HUES64 (cell line): ENCODE measurements around the gene TP63.

Experiments
- H3K27ac ChIP-seq: 2 replicates; pipeline ENCODE4 v1.7.0; 2013; ENCODE audit warnings: low read depth, low read length, inconsistent platforms
- H3K27me3 ChIP-seq: 2 replicates; pipeline ENCODE4 v1.6.1; 2013; ENCODE audit warnings: mild to moderate bottlenecking, low read length; ENCODE audit not compliant: insufficient read depth
- H3K36me3 ChIP-seq: 2 replicates; pipeline ENCODE4 v1.6.1; 2013; ENCODE audit warnings: mild to moderate bottlenecking, low read length; ENCODE audit not compliant: insufficient read depth
- H3K4me1 ChIP-seq: 2 replicates; pipeline ENCODE4 v1.6.1; 2013; ENCODE audit warnings: mild to moderate bottlenecking, low read length, moderate library complexity; ENCODE audit not compliant: insufficient read depth
- H3K4me3 ChIP-seq: 2 replicates; pipeline ENCODE4 v1.5.1; 2013; ENCODE audit warnings: mild to moderate bottlenecking, low read length, moderate library complexity
- H3K9ac ChIP-seq: 2 replicates; pipeline ENCODE4 v1.6.1; 2013; ENCODE audit warnings: mild to moderate bottlenecking, low read depth, low read length
- H3K9me3 ChIP-seq: 2 replicates; pipeline ENCODE4 v1.6.1; 2013; ENCODE audit warnings: low read depth, low read length; ENCODE audit not compliant: insufficient read depth
- WGBS: fragments of 150-250, 120-280 bp; methylation state at CpG from one replicate; pipeline ENCODE4 v1.1.7; 2013; ENCODE audit warnings: missing lambda C conversion rate; 5-methylcytosine and 5-hydroxymethylcytosine counted together

Gene TP63

DNA sequence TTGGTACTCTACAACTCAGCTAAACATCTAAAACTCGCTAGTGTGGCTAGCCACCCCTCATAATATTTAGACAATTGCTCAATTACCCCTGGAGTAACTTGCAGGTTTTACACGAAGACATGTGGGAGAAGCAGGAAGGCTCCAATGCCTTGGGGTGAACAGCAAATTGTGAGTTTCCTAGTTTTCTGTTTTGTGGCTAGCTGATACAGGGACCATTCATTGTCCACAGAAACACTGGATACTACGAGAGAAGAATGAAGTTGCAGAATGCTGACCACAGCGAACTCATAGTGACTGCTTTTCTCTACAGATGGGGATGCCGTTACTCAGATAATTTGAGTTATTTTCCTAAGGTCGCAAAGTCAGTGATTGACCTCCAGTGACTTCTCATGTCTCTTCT, 276.6 kb downstream of the TP63 start:
- peaks cover 4% of the 10 kb centered on the region; the same call in 1 of the 2 replicates for H3K4me1 ChIP-seq
- WGBS = 87% methylated on average over 6 of the region's 6 CpGs
- no peak overlapping the region for H3K27ac ChIP-seq
- H3K9ac ChIP-seq = no peak overlapping the region
- no peak overlapping the region for H3K4me3 ChIP-seq
- H3K9me3 ChIP-seq = no peaks in the 10 kb centered on the region
- no peaks in the 10 kb centered on the region for H3K36me3 ChIP-seq
- H3K27me3 ChIP-seq = no peaks in the 10 kb centered on the region

DNA sequence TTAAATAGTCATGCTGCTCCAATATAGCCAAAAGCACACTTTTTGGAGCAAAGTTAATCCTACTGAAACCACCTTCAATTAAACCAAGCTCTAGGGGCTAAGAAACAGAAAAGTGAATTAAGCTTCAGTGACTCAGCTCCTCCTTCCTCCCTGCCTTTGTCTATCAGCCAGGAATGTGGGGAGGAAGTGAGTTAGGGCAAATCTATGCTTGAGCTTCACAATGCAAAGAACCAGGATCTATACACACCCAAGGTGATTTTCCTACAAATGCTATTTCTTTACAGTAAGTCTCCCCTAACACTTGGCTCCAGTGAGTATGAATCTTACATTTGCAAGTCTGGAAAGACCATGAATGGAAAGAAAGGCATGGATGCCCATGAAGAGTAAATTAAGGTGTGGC, 277.5 kb downstream of the TP63 start:
- no peak overlapping the region for H3K27ac ChIP-seq
- H3K27me3 ChIP-seq = no peaks in the 10 kb centered on the region
- H3K4me3 ChIP-seq = no peak overlapping the region
- no peaks in the 10 kb centered on the region for H3K36me3 ChIP-seq
- H3K9me3 ChIP-seq = no peaks in the 10 kb centered on the region
- no peaks in the 10 kb centered on the region for H3K4me1 ChIP-seq
- H3K9ac ChIP-seq = no peak overlapping the region

DNA sequence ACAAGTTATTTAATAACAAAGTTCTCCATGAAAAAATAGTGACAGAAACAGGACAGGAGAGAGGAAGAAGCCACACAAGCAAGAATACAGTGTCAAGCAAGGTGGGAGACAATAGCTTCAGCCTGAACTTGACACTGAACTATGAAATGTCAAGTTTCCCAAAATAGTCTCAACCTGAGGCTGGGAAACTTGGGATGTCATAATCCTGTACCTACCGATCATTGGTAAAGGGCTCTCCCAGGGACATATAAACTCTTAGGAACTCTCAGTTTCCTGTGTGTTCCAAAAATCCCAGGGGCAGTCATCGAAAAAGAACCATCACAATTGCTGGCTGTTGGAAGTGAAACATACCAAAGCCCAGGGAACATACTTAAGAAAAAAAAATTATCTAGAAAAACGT, 277.9 kb downstream of the TP63 start:
- WGBS = 92% methylated on average over 2 of the region's 3 CpGs

DNA sequence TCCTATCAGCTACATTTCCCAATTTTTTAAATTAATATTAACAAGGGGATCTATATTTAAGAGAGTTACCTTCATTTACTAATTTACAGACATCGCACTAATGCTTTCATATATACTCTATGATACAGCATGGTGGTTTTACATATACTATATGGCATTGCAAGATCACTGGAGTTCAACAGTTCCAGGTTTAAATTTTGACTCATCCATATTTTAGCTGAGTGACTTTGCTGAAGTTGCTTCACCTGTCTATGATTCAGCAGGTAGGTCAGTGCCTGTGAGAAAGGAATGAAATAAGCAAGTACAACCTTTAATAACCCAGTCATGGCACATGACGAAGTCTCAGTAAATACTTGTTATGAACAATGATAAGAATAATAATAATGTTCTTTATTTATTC, 278.4 kb downstream of the TP63 start:
- Histone ChIP-seq H3K27me3 (no peaks in the 10 kb centered on the region), H3K9me3 (no peaks in the 10 kb centered on the region), H3K4me1 (no peaks in the 10 kb centered on the region), H3K9ac (no peak overlapping the region), H3K36me3 (no peaks in the 10 kb centered on the region), H3K27ac (no peak overlapping the region), H3K4me3 (no peak overlapping the region)
- WGBS = no CpG with 5 or more reads among the region's 2 CpGs

More for the DNA sequence above, 277.9 kb downstream of the TP63 start:
- Histone ChIP-seq H3K4me3 (no peak overlapping the region), H3K4me1 (no peaks in the 10 kb centered on the region), H3K27me3 (no peaks in the 10 kb centered on the region), H3K36me3 (no peaks in the 10 kb centered on the region), H3K9me3 (no peaks in the 10 kb centered on the region), H3K9ac (no peak overlapping the region), H3K27ac (no peak overlapping the region)

- Histone ChIP-seq H3K4me3 (no peak overlapping the region), H3K27ac (no peak overlapping the region), H3K4me1 (peaks cover 5% of the 10 kb centered on the region; the same call in 1 of the 2 replicates), H3K36me3 (no peaks in the 10 kb centered on the region), H3K9ac (no peak overlapping the region), H3K9me3 (no peaks in the 10 kb centered on the region), H3K27me3 (no peaks in the 10 kb centered on the region)
- 73% methylated on average over 1 of the region's 1 CpG for WGBS
Measured at GRCh38 chr3:189911001-189911400, 279.8 kb downstream of the TP63 start.

DNA sequence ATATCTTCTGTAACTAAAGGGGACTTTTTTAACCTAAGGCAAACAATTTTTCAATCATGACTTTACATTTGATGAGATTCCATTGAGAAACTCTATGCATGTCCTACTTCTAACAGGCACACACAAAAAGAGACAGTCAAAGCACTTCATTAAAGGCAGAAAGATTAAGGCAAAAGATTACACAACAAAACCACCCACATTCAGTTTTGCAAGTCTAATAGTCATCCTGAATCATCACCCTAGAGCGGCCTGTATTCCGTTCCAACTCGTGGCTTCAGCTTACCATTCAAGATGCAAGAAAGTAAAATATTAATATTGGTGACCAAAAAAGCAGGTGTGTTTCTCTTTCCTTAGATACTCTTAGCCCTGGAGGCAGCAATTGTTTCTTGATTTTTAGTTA, 283.6 kb downstream of the TP63 start:
- WGBS = 83% methylated on average over 3 of the region's 3 CpGs
- Histone ChIP-seq H3K36me3 (no peaks in the 10 kb centered on the region), H3K4me1 (peaks cover 16% of the 10 kb centered on the region), H3K27me3 (no peaks in the 10 kb centered on the region), H3K9me3 (no peaks in the 10 kb centered on the region), H3K9ac (no peak overlapping the region), H3K4me3 (no peak overlapping the region), H3K27ac (no peak overlapping the region)

DNA sequence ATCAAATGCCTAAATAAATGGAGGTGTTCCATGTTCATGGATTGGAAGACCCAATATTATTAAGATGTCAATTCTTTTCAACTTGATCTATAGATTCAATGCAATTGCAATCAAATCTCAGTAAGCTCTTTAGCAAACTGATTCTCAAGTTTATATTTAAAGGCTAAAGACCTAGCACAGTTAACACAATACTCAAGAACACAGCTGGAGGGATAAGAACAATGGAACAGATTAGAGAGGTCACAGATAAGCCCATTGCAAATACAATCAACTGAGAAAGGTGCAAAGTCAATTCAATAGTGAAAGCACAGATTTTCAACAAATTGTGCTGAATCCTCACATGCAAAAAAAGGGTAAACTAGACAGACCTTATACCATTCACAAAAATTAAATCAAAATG, 290.6 kb downstream of the TP63 start:
- peaks cover 5% of the 10 kb centered on the region; the same call in 1 of the 2 replicates for H3K9me3 ChIP-seq
- H3K36me3 ChIP-seq = no peaks in the 10 kb centered on the region

DNA sequence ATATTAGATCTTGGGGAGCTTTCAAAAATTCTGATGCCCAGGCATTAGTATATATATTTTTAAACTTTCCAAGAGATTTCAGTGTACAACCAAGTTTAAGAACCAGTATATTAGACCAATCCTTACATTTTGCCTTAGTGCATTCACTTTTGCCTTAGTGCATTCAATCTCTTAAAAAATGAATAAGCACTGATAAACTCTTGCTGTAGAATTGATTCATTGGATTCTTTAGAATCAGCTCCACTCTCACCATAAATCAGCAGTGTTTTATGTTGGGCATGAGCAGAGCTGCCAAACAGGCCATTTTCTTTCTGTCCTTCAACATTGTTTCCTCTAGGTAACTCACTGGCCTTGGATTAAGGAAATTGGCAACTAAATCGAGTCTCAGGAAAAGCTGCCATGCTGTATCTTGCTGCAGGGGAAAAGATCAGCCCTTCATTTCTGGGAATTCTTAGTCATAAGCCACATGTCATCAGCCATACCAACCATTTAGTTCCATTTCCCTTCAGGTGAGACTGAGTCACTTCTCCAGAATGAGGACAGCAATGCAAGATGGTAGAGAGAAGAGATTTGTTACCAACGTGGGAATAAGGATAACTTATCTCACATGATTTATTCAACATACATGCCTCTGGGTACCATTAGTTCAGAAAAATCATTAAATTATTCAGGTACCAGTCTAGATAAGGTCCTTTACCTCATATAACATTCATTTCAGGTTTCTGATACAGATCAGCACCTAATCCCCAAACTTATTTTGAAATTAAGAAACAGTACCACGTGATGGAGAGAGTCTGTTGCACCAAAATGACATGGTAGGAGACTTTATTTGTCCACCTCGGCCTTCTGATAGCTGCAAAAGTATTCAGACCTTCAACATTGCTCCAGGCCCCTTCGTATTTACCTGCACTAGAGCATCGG, 297.0 kb downstream of the TP63 start:
- no peaks in the 10 kb centered on the region for H3K9me3 ChIP-seq
- WGBS = 87% methylated on average over 6 of the region's 6 CpGs

More for the DNA sequence above, 290.6 kb downstream of the TP63 start:
- Histone ChIP-seq H3K27me3 (no peaks in the 10 kb centered on the region), H3K27ac (no peak overlapping the region), H3K4me1 (peaks cover 11% of the 10 kb centered on the region), H3K9ac (no peak overlapping the region), H3K4me3 (no peak overlapping the region)

GRCh38 chr3:189936201-189936945, 305.2 kb downstream of the TP63 start:
- 92% methylated on average over 6 of the region's 6 CpGs for WGBS
- Histone ChIP-seq H3K27ac (no peak overlapping the region), H3K9me3 (no peaks in the 10 kb centered on the region), H3K4me3 (no peak overlapping the region), H3K36me3 (no peaks in the 10 kb centered on the region), H3K4me1 (no peaks in the 10 kb centered on the region; the same call in 1 of the 2 replicates), H3K9ac (no peak overlapping the region), H3K27me3 (no peaks in the 10 kb centered on the region)

More for the DNA sequence above, 297.0 kb downstream of the TP63 start:
- no peaks in the 10 kb centered on the region for H3K4me1 ChIP-seq
- H3K9ac ChIP-seq = no peak overlapping the region
- no peak overlapping the region for H3K4me3 ChIP-seq
- no peaks in the 10 kb centered on the region for H3K36me3 ChIP-seq
- H3K27me3 ChIP-seq = no peaks in the 10 kb centered on the region
- H3K27ac ChIP-seq = no peak overlapping the region

- H3K4me3 ChIP-seq = no peak overlapping the region
- no peaks in the 10 kb centered on the region; the same call in 1 of the 2 replicates for H3K4me1 ChIP-seq
- H3K9ac ChIP-seq = no peak overlapping the region
- H3K27me3 ChIP-seq = no peaks in the 10 kb centered on the region
- no peaks in the 10 kb centered on the region for H3K9me3 ChIP-seq
- H3K36me3 ChIP-seq = no peaks in the 10 kb centered on the region
- 70% methylated on average over 5 of the region's 7 CpGs for WGBS
- H3K27ac ChIP-seq = no peak overlapping the region
Measured at GRCh38 chr3:189937302-189938127, 306.3 kb downstream of the TP63 start.
